Spleen (tissue), 7 donors: ENCODE data around the gene PARN.
"Not testable (repeated sequence)": the region's sequence is repeated elsewhere in the genome, so short reads cannot be mapped to it uniquely, and the experiment has no call there.

Source experiments
- POLR2A ChIP-seq, 3 donors: fragments of 450-650 bp; IDR thresholded peaks; one replicate each; pipeline ENCODE4 v1.5.1; 2017; ENCODE audit warnings: antibody characterized with exemption in 3 of 3, mild to moderate bottlenecking in 1 of 3
- POLR2AphosphoS5 ChIP-seq, 3 donors: sonication (generic); formaldehyde crosslinking; IDR thresholded peaks; one replicate each; pipeline ENCODE4 v1.5.1; 2017; ENCODE audit warnings: antibody characterized with exemption in 3 of 3
- TF ChIP-seq, protein P1 (sequence below), 11 experiments: fragments of 200-600 bp in 7 of 11; fragments of 450-650 bp in 4 of 11; sonication (generic) in 4 of 11; IDR thresholded peaks in 8 of 11; conservative IDR thresholded peaks in 3 of 11; 1 replicate in 7 of 11; 2 replicates in 4 of 11; pipeline versions ENCODE4 v1.4.0 to v1.8.0; 2016 to 2021; ENCODE audit warnings: antibody characterized with exemption in 11 of 11, inconsistent platforms in 4 of 11, mild to moderate bottlenecking in 1 of 11
- donor health status: DM: no; HTN: no; CAD: no; lungs with moderate emphysema.
- donor health status: DM: no; HTN: no; CAD: no.
- donor health status: DM: no; HTN: no; CAD: no.

DNA sequence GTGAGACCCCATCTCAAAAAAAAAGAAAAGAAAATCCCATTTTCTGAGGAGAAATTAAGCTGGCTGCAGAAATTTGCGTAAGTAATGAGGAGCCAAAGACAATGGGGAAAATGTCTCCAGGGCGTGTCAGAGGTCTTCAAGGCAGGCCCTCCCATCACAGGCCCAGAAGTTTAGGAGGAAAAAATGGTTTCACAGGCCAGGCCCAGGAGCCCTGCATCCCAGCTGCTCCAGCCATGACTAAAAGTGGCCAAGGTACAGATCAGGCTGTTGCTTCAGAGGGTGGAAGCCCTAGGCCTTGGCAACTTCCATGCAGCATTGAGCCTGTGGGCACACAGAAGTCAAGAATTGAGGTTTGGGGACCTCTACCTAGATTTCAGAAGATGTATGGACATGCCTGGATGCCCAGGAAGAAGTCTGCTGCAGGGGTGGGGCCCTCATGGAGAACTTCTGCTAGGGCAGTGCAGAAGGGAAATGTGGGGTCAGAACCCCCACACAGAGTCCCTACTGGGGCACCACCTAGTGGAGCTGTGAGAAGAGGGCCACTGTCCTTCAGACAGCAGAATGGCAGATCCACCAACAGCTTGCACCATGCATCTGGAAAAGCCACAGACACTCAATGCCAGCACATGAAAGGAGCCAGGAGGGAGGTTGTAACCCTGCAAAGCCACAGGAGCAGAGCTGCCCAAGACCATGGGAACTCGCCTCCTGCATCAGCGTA, 55.2 kb downstream of the PARN start:
- TF ChIP-seq, protein P1, sequence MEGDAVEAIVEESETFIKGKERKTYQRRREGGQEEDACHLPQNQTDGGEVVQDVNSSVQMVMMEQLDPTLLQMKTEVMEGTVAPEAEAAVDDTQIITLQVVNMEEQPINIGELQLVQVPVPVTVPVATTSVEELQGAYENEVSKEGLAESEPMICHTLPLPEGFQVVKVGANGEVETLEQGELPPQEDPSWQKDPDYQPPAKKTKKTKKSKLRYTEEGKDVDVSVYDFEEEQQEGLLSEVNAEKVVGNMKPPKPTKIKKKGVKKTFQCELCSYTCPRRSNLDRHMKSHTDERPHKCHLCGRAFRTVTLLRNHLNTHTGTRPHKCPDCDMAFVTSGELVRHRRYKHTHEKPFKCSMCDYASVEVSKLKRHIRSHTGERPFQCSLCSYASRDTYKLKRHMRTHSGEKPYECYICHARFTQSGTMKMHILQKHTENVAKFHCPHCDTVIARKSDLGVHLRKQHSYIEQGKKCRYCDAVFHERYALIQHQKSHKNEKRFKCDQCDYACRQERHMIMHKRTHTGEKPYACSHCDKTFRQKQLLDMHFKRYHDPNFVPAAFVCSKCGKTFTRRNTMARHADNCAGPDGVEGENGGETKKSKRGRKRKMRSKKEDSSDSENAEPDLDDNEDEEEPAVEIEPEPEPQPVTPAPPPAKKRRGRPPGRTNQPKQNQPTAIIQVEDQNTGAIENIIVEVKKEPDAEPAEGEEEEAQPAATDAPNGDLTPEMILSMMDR (IDR thresholded peaks at IDR 0.05 in 8 of 11, conservative IDR thresholded peaks at IDR 0.05 in 3 of 11), result not testable (repeated sequence)
- not testable (repeated sequence) for TF ChIP-seq POLR2A, POLR2AphosphoS5 (IDR thresholded peaks at IDR 0.05)
